GM19372 (cell line): ENCODE results near the gene ASTN2.
"Not testable (repeated sequence)": the region's sequence is repeated elsewhere in the genome, so short reads cannot be mapped to it uniquely, and the experiment has no call there.

Experiments used
- ATAC-seq: cut with Tn5 transposase; IDR thresholded peaks from one replicate; pipeline ENCODE4 v1.9.1; 2021; ENCODE audit warnings: mild to moderate bottlenecking, low read depth, moderate library complexity; ENCODE audit not compliant: unreplicated experiment

Gene ASTN2

GRCh38 chr9:117088786-117089185 is 326.1 kb downstream of the ASTN2 start:
- ATAC-seq = no peak

DNA sequence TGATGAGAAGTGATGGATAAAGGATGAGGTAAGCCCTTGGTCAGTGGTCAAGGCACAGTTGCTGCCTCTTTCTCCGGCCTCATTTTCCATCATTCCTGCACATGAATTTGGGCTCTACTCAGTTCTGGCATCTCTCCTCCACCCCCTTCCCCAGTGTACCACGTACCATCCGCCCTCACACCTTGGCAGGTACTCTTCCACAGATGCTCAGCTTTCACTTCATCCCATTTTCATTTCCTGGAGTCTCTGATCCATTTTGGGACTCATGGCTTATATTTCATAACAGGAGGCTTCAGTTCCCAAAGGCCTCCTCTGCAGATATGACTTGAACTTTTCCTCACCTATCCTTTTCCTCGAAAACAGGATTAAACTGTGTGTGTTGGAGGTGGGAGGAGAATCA is 326.7 kb downstream of the ASTN2 start:
- no peak for ATAC-seq

GRCh38 chr9:117084221-117084620 is 330.6 kb downstream of the ASTN2 start:
- no peak for ATAC-seq

DNA sequence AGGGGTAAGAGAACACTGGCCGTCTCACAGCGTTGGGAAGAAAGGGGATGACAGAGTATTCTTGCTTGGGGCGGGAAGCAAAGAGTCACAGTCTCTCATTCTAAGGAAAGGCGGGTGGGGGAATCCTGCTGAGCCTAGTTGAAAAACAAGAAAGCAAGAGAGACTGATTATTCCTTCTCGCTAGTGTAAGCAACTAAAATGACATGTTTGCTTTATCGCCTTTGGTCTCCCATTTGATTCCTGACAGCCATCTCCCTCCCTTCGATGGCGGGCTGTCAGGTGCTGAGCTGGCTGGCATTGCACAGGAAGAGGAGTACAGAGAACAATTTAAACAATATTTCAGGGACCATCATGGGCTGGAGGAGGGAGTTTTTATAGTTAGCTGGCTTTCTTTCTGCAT is 331.3 kb downstream of the ASTN2 start:
- no peak for ATAC-seq

DNA sequence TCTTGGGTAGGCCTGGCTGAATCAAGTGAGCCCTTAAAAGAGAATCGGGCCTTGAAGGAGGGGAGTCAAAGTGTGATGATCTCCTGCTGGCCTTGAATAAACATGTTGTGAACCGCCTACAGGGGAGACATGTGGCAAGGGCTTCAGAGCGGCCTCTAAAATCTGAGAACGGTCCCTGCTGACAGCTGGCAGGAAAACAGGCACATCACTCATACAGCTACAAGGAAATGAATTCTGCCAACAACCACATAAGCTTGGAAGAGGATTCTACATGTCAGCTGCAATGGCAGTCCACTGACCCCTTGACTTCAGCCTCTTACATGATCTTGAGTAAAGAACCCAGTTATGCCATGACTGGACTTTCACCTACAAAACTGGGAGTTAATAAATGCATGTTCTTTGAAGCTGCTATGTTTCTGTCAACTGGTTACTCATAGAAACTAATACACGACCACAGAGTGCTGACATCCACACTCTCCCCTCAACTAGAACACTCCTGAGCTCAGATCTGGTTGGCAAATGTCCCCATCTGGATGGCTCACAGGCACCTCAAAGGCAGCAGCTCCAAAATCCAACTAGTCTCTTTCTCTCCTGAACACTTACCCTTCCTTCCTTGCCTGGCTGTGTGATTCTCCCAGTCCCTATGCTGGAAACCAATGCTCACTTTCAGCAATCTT is 333.1 kb downstream of the ASTN2 start:
- ATAC-seq = no peak

GRCh38 chr9:117080765-117081390 is 334.0 kb downstream of the ASTN2 start:
- ATAC-seq = no peak

DNA sequence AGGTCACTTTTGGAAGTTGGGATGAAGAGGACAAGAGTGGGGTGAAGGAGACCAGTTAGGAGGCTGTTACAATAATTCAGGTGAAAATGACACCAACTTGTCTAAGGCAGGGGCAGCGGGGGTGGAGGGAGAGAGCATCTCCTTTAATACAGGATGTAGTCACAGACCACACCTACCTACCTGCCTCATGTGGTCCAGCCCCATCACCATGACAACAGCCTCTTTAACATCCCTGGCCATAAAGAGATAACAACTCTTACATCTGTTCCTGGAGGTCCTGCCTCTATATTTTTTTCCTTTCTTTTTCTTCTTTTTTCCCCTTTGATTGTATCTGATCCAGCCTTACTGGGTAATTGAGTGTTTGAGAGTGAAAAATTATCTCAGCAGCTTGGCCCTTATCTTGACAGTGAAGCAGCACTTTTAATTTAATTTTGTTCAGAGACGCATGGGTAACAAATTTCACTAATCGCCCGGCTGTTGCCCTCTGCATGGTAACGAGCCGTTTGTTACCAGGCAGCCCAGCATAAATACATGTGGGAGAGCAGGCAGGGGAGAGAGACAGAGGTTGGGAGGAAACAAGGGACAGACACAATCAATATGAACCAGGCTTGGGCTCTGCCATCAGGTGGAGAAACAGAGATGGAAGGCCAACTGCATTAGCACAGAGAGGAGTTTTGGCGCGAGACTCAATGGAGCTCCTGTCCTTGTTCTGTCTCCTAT is 338.1 kb downstream of the ASTN2 start:
- ATAC-seq = no peak

DNA sequence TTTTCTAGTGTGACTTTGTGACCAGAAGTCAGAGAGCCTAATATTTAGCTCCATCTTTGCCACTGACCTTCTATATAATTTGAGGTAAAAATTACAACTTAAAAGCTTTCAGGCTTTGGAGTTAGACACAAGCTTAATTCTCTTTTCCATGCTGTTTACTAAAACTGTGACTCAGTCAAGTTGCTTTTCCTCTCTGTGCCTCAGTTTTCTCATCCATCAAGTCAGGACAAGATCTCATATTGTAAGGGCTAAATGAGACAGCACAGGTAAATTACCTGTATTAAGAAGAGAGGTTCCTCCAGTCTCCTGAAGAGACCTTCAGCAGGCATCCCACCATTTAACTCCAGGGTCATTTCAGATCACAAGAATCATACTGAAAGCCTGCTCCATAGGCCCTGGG is 339.2 kb downstream of the ASTN2 start:
- no peak for ATAC-seq

GRCh38 chr9:117074784-117075520 is 339.9 kb downstream of the ASTN2 start:
- ATAC-seq = no peak

GRCh38 chr9:117074342-117074662 is 340.6 kb downstream of the ASTN2 start:
- ATAC-seq = no peak

DNA sequence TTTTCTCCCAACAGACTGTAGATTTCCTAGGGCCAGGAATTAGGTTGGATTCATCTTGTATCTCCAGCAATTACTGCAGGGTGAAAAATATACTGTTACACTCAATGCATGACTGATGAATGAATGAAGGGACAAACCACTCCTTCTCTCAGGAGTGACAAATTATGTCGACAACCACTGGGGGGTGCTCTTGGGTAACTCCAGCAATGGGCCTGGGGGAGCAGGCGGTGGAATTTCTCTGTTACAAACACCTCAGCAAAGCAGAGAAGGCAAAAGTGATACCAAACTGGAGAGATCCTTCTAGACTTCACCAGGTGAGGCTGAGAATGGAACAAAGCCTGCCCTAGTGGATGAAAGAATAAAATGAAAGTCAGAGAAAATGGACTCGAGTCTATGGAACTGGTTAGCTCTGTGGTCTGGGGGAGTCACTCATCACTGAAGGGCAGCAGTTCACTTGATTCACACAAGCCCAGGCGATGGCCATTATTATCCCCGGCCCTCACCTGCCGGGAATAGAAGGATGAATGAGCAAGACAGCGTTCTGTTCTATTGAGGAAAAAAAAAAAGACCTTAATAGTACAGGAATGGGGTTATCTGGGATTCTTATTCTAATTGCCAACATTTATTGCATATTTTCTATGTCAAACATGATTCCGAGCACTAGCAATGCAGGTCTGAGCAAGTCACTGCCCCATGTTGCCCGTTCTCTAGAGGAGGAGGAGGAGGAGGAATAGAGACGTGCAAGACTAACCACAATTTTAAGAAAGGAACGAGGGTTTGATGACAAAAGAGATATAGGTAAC is 341.1 kb downstream of the ASTN2 start:
- no peak for ATAC-seq

GRCh38 chr9:117073071-117073470 is 341.8 kb downstream of the ASTN2 start:
- ATAC-seq = no peak

- ATAC-seq = no peak
These were observed 342.6 kb downstream of the ASTN2 start for GRCh38 chr9:117072216-117072615.

DNA sequence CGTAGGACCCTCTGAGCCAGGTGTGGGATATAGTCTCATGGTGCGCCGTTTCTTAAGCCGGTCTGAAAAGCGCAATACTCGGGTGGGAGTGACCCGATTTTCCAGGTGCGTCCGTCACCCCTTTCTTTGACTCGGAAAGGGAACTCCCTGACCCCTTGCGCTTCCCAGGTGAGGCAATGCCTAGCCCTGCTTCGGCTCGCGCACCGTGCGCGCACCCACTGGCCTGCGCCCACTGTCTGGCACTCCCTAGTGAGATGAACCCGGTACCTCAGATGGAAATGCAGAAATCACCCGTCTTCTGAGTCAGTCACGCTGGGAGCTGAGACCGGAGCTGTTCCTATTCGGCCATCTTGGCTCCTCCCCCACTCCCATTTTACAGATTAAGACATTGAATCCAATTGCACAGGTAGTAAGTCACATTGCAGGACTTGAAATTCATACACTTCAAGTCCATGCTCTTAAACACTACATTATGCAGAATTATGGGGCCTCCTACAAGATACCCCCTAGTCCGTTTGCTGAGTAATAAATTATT is 343.1 kb downstream of the ASTN2 start:
- not testable (repeated sequence) for ATAC-seq

GRCh38 chr9:117063721-117064471 is 351.0 kb downstream of the ASTN2 start:
- no peak for ATAC-seq

DNA sequence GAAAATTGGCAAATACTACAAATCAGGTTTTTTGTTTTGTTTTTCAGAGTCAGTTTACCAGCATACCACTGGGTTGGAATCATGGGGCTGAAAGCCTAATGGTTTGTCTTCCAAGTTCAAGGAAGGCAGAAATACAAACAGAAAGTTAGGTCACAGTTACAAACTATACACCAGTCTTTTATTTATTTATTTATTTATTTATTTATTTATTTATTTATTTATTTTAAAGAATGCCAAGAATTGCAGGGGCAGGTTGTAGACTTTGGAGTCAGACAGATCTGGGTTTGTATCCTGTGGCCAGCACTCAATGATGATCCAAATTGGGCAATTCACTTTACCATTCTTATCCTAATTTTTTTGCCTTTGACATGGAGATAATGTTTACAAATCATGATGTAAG is 353.9 kb downstream of the ASTN2 start:
- no peak for ATAC-seq

GRCh38 chr9:117050007-117050406 is 364.9 kb downstream of the ASTN2 start:
- no peak for ATAC-seq

GRCh38 chr9:117046666-117047327 is 368.1 kb downstream of the ASTN2 start:
- ATAC-seq = no peak

GRCh38 chr9:117044241-117044640 is 370.6 kb downstream of the ASTN2 start:
- no peak for ATAC-seq
